Measurements from ENCODE around the gene TRIM40.

- TF ChIP-seq POLR2A (IDR thresholded peaks at IDR 0.05) (no peak), CTCF (IDR thresholded peaks at IDR 0.05) (no peak)
These were observed 22.6 kb downstream of the TRIM40 start for GRCh38 chr6:30158475-30159040.
